Renal pelvis (tissue), 4 donors: ENCODE measurements around the gene USP1. TPM values are rescaled to one million over a fixed set of nuclear protein-coding genes. Genes with fewer than 3 reads are reported as not detected.

ENCODE experiments used
- DNase-seq: peaks from one replicate; pipeline ENCODE4 v3.0.0-alpha.2; 2013
- polyA plus RNA-seq, 3 donors: library from polyadenylated mRNA; unstranded; fragments of 120-200 nt; gene quantifications; one replicate each; pipeline ENCODE4 v1.2.1, GENCODE V29; 2013; ENCODE audit not compliant: insufficient read length in 3 of 3

Gene USP1
- polyA plus RNA-seq, 3 donors = 60.9 to 63.8 (median 61.4) TPM

DNA sequence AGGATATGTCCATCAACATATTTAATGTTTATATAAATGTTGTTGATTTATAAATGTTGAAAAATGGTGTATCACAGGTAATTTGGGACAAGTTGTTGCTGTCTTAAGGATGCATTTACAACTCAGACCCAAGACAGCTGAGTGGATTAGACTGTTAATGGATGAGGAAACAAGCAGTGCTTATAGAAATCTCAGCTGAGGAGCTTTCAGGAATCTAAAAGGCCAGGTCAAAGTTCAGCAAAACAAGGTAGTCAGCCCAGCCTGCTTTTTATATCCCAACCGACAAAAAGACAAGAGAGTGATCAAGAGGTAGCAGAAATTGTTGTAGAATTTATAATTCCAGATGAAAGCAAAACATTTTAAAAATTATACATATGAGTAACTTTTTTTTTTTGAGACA lies 16.6 kb upstream of the USP1 start:
- no peak for DNase-seq

DNA sequence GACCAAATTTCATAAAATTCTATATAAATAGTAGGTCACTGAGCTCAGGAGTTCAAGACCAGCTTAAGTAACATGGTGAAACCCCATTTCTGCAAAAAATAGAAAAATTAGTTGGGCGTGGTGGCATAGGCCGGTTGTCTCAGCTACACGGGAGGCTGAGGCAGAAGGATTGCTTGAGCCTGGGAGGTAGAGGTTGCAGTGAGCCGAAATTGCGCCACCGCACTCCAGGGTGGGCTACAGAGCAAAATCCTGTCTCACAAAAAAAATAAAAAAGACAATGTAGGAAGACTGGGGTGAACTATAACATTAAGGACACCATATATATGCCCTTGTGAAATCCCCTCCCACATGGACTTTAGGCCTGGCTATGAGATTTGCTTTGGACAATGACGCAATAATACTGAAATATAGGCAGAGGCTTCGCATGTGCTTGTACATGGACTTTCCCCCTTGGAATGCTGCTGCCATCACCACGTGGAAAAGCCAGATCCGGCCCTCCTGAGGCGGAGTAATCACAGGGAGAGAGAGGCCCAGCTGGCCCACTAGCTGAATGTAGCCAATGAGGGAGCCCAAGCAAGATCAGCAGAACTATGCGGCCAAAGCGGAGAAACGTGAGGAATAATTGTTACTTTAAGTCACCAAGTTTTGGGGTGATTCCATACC lies 13.1 kb upstream of the USP1 start:
- DNase-seq = no peak

GRCh38 chr1:62424411-62424810 lies 12.4 kb upstream of the USP1 start:
- DNase-seq = no peak

DNA sequence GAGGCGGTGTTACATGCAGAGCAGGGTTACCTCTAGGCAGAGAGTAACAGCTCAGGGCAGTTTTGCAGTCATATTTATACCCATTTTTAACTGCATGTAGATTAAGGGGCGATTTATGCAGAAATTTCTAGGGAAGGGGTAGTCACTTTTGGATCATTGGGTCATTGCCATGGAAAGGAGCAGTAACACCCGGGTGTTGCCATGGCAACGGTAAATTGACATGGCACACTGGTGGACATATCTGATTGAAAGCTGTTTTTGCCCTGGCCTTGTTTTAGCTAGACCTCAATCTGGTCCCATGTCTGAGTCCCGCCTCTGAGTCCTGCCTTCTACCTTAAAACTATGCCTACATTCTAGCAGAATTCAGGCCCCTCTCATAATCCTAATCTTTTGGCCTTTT lies 11.8 kb upstream of the USP1 start:
- DNase-seq = no peak

GRCh38 chr1:62426237-62426636 lies 10.6 kb upstream of the USP1 start:
- DNase-seq = no peak

GRCh38 chr1:62426794-62427193 lies 10.1 kb upstream of the USP1 start:
- DNase-seq = no peak

- no peak for DNase-seq
Observed at GRCh38 chr1:62428351-62428750, 8.5 kb upstream of the USP1 start.

DNA sequence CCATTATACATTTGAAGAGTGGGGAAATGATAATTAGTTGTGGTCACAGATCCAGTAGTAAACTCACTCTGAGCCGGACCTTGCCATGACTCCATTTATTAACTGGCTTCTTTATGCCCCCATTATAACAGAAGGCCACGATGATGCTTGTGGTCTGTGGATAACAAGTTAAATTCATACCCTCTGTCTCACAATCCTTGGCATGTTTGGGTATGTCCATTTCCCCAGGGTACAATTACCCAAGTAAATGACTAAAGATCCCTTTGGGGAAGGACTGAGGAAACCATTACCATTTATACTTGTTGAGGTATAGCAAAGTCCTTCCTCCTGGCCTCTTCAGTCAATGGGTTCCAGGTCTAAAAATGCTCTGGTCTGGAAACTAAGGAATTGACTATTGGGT lies 7.3 kb upstream of the USP1 start:
- DNase-seq = no peak

GRCh38 chr1:62433861-62434617 lies 2.8 kb upstream of the USP1 start:
- no peak for DNase-seq

DNA sequence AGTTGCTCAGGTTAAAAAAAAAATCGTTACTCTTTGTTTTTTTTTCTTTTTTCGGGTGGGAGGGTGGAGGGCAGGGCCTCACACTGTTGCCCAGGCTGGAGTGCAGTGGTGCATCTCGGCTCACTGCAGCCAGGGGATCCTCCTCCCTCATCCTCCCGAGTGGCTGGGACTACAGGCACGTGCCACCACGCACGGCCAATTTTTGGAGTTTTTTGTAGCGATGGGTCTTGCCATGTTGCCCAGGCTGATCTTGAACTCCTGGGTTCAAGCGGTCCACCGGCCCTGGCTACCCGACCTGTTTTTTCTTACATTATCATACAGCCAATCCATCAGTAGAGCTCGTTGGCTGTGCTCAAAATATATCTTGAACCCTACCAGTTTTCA lies 2.2 kb upstream of the USP1 start:
- no peak for DNase-seq

DNA sequence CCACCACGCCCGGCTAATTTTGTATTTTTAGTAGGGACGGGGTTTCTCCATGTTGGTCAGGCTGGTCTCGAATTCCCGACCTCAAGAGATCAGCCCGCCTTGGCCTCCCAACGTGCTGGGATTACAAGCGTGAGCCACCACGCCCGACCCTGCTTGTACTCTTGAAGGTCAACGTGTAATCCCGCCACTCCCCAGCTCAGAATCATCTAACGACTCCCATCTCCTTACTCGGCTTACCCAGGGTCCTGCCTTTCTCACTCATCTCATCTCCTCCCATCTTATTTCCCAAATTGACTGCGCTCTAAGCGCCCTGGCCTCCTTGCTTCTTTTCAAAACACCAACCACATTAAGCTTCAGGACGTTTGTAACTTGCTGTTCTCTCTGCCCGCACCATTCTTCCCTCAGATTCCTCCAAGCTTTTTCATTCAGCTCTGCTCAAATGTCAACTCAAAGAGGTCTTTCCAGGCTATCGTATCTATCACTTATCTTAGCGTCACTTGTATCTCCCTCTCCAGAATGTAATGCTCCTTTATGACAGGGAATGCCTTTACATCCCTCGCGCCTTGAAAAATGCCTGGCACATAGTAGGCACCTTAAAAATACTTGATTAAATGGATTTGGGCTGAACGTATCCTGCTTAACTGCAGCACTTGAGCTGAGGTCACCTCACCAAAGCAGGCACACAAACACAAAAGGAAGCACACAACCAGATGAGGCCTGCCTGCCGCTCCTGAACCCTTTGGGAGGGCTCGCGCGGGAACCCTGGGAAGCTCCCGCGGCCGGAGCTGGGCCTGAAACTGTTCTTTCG lies 1.4 kb upstream of the USP1 start:
- no peak for DNase-seq

GRCh38 chr1:62436039-62436465 lies 797 bp upstream of the USP1 start:
- no peak for DNase-seq

DNA sequence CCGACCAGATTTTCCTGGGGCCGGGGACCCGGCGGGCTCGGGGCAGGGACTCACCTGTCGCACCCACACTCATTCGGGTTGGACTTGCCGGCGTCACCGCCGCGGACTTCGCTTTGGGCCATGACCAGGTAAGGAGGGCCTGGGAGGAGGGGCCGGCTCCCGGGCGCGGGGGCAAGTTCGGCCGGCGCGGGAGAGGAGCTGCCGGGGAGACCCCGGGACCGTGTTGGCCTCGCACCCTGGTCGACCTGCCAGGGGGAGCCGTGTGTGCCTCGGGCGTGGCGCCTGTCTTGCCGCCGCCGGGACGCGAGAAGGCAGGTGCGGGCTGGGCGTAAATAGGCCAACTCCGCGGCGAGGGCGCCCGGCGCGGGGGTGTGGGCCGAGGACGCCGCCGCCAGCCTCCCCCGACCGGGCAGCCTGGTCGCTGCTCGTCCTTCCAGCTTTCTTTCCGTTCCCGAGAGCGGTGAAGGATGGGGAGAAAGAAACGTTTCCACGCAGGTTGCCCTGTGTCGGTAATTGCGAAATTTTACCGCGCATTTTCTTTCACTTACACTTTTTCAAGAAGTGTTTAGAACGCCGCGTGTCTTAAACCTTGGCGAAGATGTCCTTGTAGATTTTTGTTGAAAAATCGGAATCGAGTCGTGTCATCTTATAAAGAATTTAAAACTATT lies 558 bp downstream of the USP1 start:
- DNase-seq = peak; percentile 11

GRCh38 chr1:62438163-62438562 lies 1.3 kb downstream of the USP1 start:
- DNase-seq = no peak

DNA sequence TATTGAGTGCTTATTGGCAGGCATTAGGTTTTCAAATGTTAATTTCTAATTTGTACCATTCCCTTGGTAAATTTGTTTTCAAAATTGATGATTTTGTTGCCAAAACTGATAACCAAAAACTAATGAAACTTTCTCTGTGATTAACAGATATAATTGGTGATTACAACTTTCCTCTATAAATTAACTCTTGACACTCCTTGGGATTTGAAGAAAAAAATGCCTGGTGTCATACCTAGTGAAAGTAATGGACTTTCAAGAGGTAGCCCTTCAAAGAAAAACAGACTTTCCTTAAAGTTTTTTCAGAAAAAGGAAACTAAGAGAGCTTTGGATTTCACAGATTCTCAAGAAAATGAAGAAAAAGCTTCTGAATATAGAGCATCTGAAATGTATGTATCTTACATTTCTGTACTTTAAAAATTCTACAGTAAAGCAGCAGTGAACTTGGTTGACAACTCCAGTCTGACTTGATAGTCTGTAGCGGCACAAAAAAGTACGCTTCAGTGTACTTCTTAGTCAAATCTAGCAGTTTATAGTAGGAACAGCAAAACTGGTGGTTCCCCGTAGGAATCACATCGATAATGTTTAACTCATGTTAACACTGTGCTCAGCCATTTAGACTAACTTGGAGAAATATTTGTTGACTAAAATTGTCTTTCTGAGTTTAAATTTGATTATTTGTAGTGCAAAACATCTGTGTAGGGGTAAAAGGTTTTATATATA lies 3.0 kb downstream of the USP1 start:
- DNase-seq = peak; percentile 22

DNA sequence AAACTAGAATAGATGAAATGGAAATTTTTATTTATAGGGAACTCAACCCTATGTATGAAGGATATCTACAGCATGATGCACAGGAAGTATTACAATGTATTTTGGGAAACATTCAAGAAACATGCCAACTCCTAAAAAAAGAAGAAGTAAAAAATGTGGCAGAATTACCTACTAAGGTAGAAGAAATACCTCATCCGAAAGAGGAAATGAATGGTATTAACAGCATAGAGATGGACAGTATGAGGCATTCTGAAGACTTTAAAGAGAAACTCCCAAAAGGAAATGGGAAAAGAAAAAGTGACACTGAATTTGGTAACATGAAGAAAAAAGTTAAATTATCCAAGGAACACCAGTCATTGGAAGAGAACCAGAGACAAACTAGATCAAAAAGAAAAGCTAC lies 7.9 kb downstream of the USP1 start:
- no peak for DNase-seq

DNA sequence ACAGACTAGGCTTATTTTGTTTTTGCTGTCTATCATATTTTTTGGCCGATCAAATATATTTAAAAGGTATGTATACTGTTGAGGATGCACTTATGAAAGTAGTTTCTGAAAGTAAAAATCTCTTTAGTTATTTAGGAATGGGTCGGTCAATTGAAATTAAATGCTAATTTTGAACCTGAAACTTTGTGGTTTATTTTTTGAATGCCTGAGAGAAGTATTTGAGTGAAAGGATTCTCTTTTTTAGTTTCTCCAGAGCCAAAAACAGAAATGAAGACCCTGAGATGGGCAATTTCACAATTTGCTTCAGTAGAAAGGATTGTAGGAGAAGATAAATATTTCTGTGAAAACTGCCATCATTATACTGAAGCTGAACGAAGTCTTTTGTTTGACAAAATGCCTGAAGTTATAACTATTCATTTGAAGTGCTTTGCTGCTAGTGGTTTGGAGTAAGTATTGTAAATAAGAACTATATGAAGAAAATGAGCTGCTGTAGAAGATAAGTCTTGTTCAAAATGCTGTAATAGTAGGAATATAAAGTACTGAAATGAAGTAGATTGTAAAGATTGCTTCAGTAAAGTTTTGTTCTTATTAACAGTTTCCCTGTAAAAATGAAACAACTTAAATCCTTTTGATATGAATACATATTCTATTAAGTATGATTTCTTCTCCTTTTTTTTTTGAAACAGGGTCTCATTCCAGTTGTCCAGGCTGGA lies 11.5 kb downstream of the USP1 start:
- DNase-seq = no peak

GRCh38 chr1:62450301-62450700 lies 13.5 kb downstream of the USP1 start:
- no peak for DNase-seq

- no peak for DNase-seq
Observed at GRCh38 chr1:62452951-62453350, 16.1 kb downstream of the USP1 start.

- no peak for DNase-seq
Observed at GRCh38 chr1:62457955-62458354, 21.1 kb downstream of the USP1 start.

- DNase-seq = no peak
Observed at GRCh38 chr1:62462370-62462769, 25.5 kb downstream of the USP1 start.
